ENCODE measurements around the gene PROP1. TPM values are rescaled to one million over a fixed set of nuclear protein-coding genes. Genes with fewer than 3 reads are reported as not detected.

PROP1 gene
- total RNA-seq, 1 experiment from 2014 or later: not detected

DNA sequence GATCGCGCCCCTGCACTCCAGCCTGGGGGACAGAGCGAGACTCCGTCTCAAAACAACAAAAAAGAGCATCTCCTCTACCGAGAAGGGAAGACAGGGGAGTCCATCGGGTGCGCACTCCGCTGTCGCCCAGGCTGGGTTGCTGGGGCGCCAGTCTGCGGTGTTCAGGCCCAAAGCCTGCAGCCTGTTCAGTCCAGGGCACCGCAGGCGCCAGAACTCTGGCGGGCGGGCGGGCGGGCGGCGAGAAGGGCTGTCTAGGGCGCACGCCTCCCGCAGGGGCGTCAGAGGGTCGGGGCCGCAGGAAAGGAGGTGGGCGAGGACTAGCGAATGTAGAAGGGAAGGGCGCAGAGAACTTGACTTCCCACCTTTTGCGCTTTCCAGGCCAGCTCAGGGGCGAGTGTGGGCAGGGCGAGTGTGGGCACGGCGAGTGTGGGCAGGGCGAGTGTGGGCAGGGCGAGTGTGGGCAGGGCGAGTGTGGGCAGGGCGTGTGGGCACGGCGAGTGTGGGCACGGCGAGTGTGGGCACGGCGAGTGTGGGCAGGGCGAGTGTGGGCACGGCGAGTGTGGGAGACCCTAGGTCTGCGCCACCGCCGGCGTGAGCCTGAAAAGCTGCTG lies 10.5 kb downstream of the PROP1 start:
- H3K9ac ChIP-seq (ENCODE audit: low read length): no peak overlapping the region
- no peak for ATAC-seq
- H3K36me3 ChIP-seq (ENCODE audit: control insufficient read depth in 1 of 2, insufficient read depth in 2 of 2, low read length in 2 of 2): no peaks in the 10 kb centered on the region
- no peak for DNase-seq (ENCODE audit: low read depth, low spot score)
- BruUV-seq (replicated peaks): no TSS peak
- H3K4me1 ChIP-seq (ENCODE audit: control insufficient read depth in 1 of 2, insufficient read depth in 2 of 2, low read length in 2 of 2): peaks cover 0 to 3% of the 10 kb centered on the region in 2 experiments; a peak in 1 of 4 replicates
- H3K9me2 ChIP-seq (ENCODE audit: insufficient read depth): no peaks in the 10 kb centered on the region
- H3K4me2 ChIP-seq (ENCODE audit: low read length): no peak overlapping the region
- no peak overlapping the region for H3K27ac ChIP-seq (ENCODE audit: low read depth, low read length)
- ChIA-PET CTCF (no interaction called here), POLR2A (no interaction called here), RAD21 (ENCODE audit: low non-redundant PET in 1 of 2, low total read pairs in 2 of 2, uncharacterized antibody in 2 of 2, unreplicated experiment in 2 of 2) (no interaction called here)
- no peaks in the 10 kb centered on the region for H3K79me2 ChIP-seq (ENCODE audit: insufficient read depth, low read length)
- H3K27me3 ChIP-seq (ENCODE audit: insufficient read depth, low read length): no peaks in the 10 kb centered on the region
- H3K9me3 ChIP-seq (ENCODE audit: control insufficient read depth in 1 of 2, insufficient read depth in 1 of 2, low read depth in 1 of 2, low read length in 2 of 2): no peaks in the 10 kb centered on the region
- no peaks in the 10 kb centered on the region for H4K20me1 ChIP-seq (ENCODE audit: insufficient read depth)
- intact Hi-C loops (cut with micrococcal nuclease): no loop called here
- TF ChIP-seq, protein P1, sequence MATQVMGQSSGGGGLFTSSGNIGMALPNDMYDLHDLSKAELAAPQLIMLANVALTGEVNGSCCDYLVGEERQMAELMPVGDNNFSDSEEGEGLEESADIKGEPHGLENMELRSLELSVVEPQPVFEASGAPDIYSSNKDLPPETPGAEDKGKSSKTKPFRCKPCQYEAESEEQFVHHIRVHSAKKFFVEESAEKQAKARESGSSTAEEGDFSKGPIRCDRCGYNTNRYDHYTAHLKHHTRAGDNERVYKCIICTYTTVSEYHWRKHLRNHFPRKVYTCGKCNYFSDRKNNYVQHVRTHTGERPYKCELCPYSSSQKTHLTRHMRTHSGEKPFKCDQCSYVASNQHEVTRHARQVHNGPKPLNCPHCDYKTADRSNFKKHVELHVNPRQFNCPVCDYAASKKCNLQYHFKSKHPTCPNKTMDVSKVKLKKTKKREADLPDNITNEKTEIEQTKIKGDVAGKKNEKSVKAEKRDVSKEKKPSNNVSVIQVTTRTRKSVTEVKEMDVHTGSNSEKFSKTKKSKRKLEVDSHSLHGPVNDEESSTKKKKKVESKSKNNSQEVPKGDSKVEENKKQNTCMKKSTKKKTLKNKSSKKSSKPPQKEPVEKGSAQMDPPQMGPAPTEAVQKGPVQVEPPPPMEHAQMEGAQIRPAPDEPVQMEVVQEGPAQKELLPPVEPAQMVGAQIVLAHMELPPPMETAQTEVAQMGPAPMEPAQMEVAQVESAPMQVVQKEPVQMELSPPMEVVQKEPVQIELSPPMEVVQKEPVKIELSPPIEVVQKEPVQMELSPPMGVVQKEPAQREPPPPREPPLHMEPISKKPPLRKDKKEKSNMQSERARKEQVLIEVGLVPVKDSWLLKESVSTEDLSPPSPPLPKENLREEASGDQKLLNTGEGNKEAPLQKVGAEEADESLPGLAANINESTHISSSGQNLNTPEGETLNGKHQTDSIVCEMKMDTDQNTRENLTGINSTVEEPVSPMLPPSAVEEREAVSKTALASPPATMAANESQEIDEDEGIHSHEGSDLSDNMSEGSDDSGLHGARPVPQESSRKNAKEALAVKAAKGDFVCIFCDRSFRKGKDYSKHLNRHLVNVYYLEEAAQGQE (IDR thresholded peaks at IDR 0.05; ENCODE audit: low read depth): no peak
- TF ChIP-seq SRF (IDR thresholded peaks at IDR 0.05; ENCODE audit: low read depth) (no peak), RAD21 (IDR thresholded peaks at IDR 0.05; ENCODE audit: low read depth) (no peak), CBX3 (IDR thresholded peaks at IDR 0.05; ENCODE audit: low read depth) (no peak)
- no peak overlapping the region for H3K4me3 ChIP-seq (replicated peaks in 1 of 2; ENCODE audit: low read depth in 1 of 2, low read length in 2 of 2)
- H2AFZ ChIP-seq (ENCODE audit: low read depth, low read length, poor library complexity, severe bottlenecking): no peak overlapping the region

DNA sequence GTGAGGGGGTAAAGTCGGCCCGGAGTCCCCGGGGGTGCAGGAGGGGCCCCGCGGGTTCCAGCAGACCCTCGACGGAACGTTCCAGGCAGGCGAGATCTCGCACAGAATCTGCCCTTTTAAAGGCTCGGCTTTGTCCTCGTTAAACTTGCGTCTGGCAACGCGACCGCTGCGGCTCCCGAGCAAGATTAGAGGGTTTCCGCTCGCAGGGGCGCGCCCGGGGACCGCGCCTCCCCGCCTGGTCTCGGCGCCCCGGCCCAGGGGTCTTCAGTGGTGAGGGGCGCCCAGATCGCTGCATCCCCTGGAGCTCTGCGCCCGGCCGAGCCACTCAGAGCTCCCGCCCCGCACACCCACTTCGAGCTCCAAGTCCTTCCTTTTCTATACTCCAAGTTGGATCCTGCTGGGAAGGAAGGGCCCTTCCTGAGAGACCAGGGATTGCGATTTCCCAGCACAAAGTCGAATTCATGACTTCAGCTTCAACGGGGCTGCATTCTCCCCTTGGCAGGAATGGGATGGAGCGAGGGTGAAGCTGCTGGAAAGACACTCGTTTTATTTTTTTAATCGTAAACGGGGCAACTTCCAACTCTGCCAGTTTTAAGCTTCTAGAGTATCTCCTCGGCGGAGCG lies 11.3 kb downstream of the PROP1 start:
- H3K79me2 ChIP-seq (ENCODE audit: insufficient read depth, low read length): no peaks in the 10 kb centered on the region
- H2AFZ ChIP-seq (ENCODE audit: low read depth, low read length, poor library complexity, severe bottlenecking): no peak overlapping the region
- no peak for ATAC-seq
- RAD21 ChIA-PET (ENCODE audit: low non-redundant PET in 1 of 2, low total read pairs in 2 of 2, uncharacterized antibody in 2 of 2, unreplicated experiment in 2 of 2): no interaction called here
- DNase-seq (ENCODE audit: low read depth, low spot score): no peak
- H3K36me3 ChIP-seq (ENCODE audit: control insufficient read depth in 1 of 2, insufficient read depth in 2 of 2, low read length in 2 of 2): no peaks in the 10 kb centered on the region
- H3K4me3 ChIP-seq (replicated peaks in 1 of 2; ENCODE audit: low read depth in 1 of 2, low read length in 2 of 2): no peak overlapping the region
- no peaks in the 10 kb centered on the region for H3K27me3 ChIP-seq (ENCODE audit: insufficient read depth, low read length)
- no TSS peak for BruUV-seq (replicated peaks)
- H3K4me2 ChIP-seq (ENCODE audit: low read length): no peak overlapping the region
- peaks cover 0 to 3% of the 10 kb centered on the region in 2 experiments; a peak in 1 of 4 replicates for H3K4me1 ChIP-seq (ENCODE audit: control insufficient read depth in 1 of 2, insufficient read depth in 2 of 2, low read length in 2 of 2)
- CTCF ChIA-PET: no interaction called here
- no peak overlapping the region for H3K9ac ChIP-seq (ENCODE audit: low read length)
- H4K20me1 ChIP-seq (ENCODE audit: insufficient read depth): no peaks in the 10 kb centered on the region
- no peak overlapping the region for H3K27ac ChIP-seq (ENCODE audit: low read depth, low read length)
- intact Hi-C loops (cut with micrococcal nuclease): no loop called here
- POLR2A ChIA-PET: no interaction called here
- H3K9me3 ChIP-seq (ENCODE audit: control insufficient read depth in 1 of 2, insufficient read depth in 1 of 2, low read depth in 1 of 2, low read length in 2 of 2): no peaks in the 10 kb centered on the region
- no peaks in the 10 kb centered on the region for H3K9me2 ChIP-seq (ENCODE audit: insufficient read depth)
- TF ChIP-seq, protein P2, sequence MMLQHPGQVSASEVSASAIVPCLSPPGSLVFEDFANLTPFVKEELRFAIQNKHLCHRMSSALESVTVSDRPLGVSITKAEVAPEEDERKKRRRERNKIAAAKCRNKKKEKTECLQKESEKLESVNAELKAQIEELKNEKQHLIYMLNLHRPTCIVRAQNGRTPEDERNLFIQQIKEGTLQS (IDR thresholded peaks at IDR 0.05): no peak
- TF ChIP-seq CBX3 (IDR thresholded peaks at IDR 0.05; ENCODE audit: low read depth): no peak
- no peak for TF ChIP-seq EGR1 (IDR thresholded peaks at IDR 0.05; ENCODE audit: low read depth)
- TF ChIP-seq YY1 (IDR thresholded peaks at IDR 0.05; ENCODE audit: extremely low read depth, insufficient replicate concordance, low read depth, low read length): no peak
- TF ChIP-seq, protein P1 (IDR thresholded peaks at IDR 0.05; ENCODE audit: low read depth): no peak
- no peak for TF ChIP-seq ZFX (IDR thresholded peaks at IDR 0.05)
- TF ChIP-seq, protein P3, sequence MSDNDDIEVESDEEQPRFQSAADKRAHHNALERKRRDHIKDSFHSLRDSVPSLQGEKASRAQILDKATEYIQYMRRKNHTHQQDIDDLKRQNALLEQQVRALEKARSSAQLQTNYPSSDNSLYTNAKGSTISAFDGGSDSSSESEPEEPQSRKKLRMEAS (IDR thresholded peaks at IDR 0.05): no peak
- TF ChIP-seq SP1 (IDR thresholded peaks at IDR 0.05; ENCODE audit: low read depth): no peak
- TF ChIP-seq JUND (IDR thresholded peaks at IDR 0.05): no peak
- no peak for TF ChIP-seq FOSL1 (IDR thresholded peaks at IDR 0.05; ENCODE audit: low read depth)
- no peak for TF ChIP-seq POLR2A (IDR thresholded peaks at IDR 0.05; ENCODE audit: borderline replicate concordance, extremely low read depth, insufficient read depth, insufficient read length)
